HepG2 (cell line): Measurements from ENCODE around the gene PPP1R27. TPM values are rescaled to one million over a fixed set of nuclear protein-coding genes. Genes with fewer than 3 reads are reported as not detected.

Source experiments
- HNRNPK ChIP-seq: fragments of 200-400 bp; formaldehyde crosslinking; IDR thresholded peaks from 2 replicates; pipeline ENCODE4 v1.6.1; 2018; ENCODE audit warnings: low read length, low read depth, moderate library complexity, mild to moderate bottlenecking; ENCODE audit not compliant: poor library complexity, severe bottlenecking
- MED8 ChIP-seq: sonication (generic); formaldehyde crosslinking; IDR thresholded peaks from 2 replicates; pipeline ENCODE4 v1.8.1; 2023; ENCODE audit warnings: mild to moderate bottlenecking, missing genetic modification reagents; ENCODE audit not compliant: insufficient replicate concordance
- PAF1 ChIP-seq: IDR thresholded peaks from 2 replicates; pipeline ENCODE4 v1.6.1; 2016; ENCODE audit warnings: missing genetic modification reagents, missing compliant biosample characterization
- PHF21A ChIP-seq: sonication (generic); formaldehyde crosslinking; IDR thresholded peaks from 2 replicates; pipeline ENCODE4 v1.5.0; 2020; ENCODE audit warnings: mild to moderate bottlenecking, missing genetic modification reagents
- SOX5 ChIP-seq: IDR thresholded peaks from 2 replicates; pipeline ENCODE4 v1.6.1; 2016; ENCODE audit warnings: borderline replicate concordance
- TMF1 ChIP-seq: sonication (generic); formaldehyde crosslinking; IDR thresholded peaks from 2 replicates; pipeline ENCODE4 v1.8.1; 2022; ENCODE audit warnings: low read depth, missing genetic modification reagents
- ZFP37 ChIP-seq: sonication (generic); formaldehyde crosslinking; IDR thresholded peaks from 2 replicates; pipeline ENCODE4 v1.4.0; 2020; ENCODE audit warnings: missing genetic modification reagents, borderline replicate concordance
- ZFX ChIP-seq: sonication (generic); formaldehyde crosslinking; IDR thresholded peaks from 2 replicates; pipeline ENCODE4 v1.4.0; 2020; ENCODE audit warnings: mild to moderate bottlenecking, low read depth, missing genetic modification reagents, moderate library complexity
- ZNF382 ChIP-seq: sonication (generic); formaldehyde crosslinking; IDR thresholded peaks from 2 replicates; pipeline ENCODE4 v1.5.0; 2020; ENCODE audit warnings: missing genetic modification reagents, mild to moderate bottlenecking, borderline replicate concordance
- ZNF501 ChIP-seq: sonication (generic); formaldehyde crosslinking; IDR thresholded peaks from 2 replicates; pipeline ENCODE4 v1.5.1; 2020; ENCODE audit warnings: mild to moderate bottlenecking, moderate library complexity, missing genetic modification reagents
- ZNF639 ChIP-seq: conservative IDR thresholded peaks from 2 replicates; pipeline ENCODE4 v1.6.1; 2018; ENCODE audit warnings: missing genetic modification reagents
- ZNF670 ChIP-seq: sonication (generic); formaldehyde crosslinking; IDR thresholded peaks from 2 replicates; pipeline ENCODE4 v1.8.0; 2022; ENCODE audit warnings: mild to moderate bottlenecking, missing genetic modification reagents, borderline replicate concordance
- ZNF841 ChIP-seq: sonication (generic); formaldehyde crosslinking; IDR thresholded peaks from 2 replicates; pipeline ENCODE4 v1.8.1; 2023; ENCODE audit warnings: missing genetic modification reagents, borderline replicate concordance
- ZSCAN9 ChIP-seq: IDR thresholded peaks from 2 replicates; pipeline ENCODE4 v1.6.1; 2016; ENCODE audit warnings: borderline replicate concordance
- polyA plus RNA-seq, 8 experiments: library from polyadenylated mRNA; depleted of rRNA in 3 of 8; stranded (reverse) in 7 of 8; unstranded in 1 of 8; fragments of >200 nt; fragmentation: Illumina TruSeq in 4 of 8; extraction: Trizol in 4 of 8; gene quantifications; 2 replicates each; pipeline versions ENCODE4 v1.2.1 to v1.2.3, GENCODE V29; 2011 to 2016; ENCODE audit warnings: low read depth in 4 of 8, missing spikeins in 1 of 8, mixed read lengths in 1 of 8; ENCODE audit not compliant: insufficient read depth in 1 of 8
- total RNA-seq, 5 experiments: library from RNA; depleted of rRNA; stranded (reverse); fragments of >200 nt; fragmentation: Illumina TruSeq; extraction: Trizol; gene quantifications; 2 replicates each; pipeline ENCODE4 v1.2.3, GENCODE V29; 2016; ENCODE audit warnings: low read depth in 1 of 5
- TF ChIP-seq, protein P1 (sequence below): sonication (generic); formaldehyde crosslinking; IDR thresholded peaks from 2 replicates; pipeline ENCODE4 v1.4.0; 2020; ENCODE audit warnings: missing genetic modification reagents
- TF ChIP-seq, protein P2 (sequence below): sonication (generic); formaldehyde crosslinking; IDR thresholded peaks from 2 replicates; pipeline ENCODE4 v1.8.1; 2023; ENCODE audit warnings: missing genetic modification reagents, inconsistent platforms, borderline replicate concordance
- TF ChIP-seq, protein P3 (sequence below): sonication (generic); formaldehyde crosslinking; IDR thresholded peaks from 2 replicates; pipeline ENCODE4 v1.8.1; 2023; ENCODE audit warnings: mild to moderate bottlenecking, moderate library complexity, missing genetic modification reagents

PPP1R27 gene
- total and polyA plus RNA-seq, 2 of the 13 experiments (the other 11 are each of a cell fraction or from before 2014, with no cell fraction given) = 0.17 to 1.00 TPM

DNA sequence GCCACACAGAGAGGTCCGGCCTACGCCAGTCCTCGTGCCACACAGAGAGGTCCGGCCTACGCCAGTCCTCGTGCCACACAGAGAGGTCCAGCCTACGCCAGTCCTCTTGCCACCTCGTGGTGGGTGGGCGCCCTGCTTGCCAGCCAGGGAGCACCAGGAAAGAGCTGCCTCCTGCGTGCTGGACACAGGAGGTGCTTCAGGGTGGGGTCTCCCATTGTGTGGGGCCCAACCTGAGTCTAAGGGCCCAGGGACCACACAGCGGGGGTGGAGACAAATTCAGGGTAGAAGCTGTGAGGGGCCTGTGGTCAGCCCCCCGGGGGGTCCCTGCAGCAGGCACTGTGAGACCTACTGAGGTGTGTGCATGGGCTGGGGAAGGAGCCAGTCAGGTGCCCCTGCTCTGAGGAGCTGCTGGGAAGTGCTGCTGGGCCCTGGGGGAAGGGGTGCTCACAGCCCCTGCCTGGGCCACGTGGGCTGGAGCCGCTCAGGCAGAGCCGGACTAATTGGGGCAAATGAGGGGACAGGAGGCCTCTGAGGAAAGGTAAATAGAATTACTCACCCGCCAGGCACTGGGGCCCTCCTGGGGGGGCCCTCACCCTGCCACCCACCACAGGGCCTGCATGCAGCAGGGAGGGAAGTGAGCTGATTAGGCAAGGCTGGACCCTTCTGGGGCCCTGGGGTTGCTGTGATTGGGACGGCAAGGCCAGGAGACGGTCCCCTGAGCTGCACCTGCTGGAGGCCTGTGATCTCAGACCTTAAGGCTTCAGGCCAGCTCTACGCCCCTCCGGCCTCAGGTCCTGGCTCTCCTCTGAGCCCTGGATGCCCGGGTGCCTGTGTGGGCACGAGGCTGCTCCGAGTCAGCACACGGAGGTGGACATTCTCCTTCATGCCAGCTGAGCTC lies 19.9 kb downstream of the PPP1R27 start (continued):
- TF ChIP-seq, protein P1, sequence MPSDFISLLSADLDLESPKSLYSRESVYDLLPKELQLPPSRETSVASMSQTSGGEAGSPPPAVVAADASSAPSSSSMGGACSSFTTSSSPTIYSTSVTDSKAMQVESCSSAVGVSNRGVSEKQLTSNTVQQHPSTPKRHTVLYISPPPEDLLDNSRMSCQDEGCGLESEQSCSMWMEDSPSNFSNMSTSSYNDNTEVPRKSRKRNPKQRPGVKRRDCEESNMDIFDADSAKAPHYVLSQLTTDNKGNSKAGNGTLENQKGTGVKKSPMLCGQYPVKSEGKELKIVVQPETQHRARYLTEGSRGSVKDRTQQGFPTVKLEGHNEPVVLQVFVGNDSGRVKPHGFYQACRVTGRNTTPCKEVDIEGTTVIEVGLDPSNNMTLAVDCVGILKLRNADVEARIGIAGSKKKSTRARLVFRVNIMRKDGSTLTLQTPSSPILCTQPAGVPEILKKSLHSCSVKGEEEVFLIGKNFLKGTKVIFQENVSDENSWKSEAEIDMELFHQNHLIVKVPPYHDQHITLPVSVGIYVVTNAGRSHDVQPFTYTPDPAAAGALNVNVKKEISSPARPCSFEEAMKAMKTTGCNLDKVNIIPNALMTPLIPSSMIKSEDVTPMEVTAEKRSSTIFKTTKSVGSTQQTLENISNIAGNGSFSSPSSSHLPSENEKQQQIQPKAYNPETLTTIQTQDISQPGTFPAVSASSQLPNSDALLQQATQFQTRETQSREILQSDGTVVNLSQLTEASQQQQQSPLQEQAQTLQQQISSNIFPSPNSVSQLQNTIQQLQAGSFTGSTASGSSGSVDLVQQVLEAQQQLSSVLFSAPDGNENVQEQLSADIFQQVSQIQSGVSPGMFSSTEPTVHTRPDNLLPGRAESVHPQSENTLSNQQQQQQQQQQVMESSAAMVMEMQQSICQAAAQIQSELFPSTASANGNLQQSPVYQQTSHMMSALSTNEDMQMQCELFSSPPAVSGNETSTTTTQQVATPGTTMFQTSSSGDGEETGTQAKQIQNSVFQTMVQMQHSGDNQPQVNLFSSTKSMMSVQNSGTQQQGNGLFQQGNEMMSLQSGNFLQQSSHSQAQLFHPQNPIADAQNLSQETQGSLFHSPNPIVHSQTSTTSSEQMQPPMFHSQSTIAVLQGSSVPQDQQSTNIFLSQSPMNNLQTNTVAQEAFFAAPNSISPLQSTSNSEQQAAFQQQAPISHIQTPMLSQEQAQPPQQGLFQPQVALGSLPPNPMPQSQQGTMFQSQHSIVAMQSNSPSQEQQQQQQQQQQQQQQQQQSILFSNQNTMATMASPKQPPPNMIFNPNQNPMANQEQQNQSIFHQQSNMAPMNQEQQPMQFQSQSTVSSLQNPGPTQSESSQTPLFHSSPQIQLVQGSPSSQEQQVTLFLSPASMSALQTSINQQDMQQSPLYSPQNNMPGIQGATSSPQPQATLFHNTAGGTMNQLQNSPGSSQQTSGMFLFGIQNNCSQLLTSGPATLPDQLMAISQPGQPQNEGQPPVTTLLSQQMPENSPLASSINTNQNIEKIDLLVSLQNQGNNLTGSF (CRISPR knock-in tag) = no peak
- no peak for TF ChIP-seq ZNF841 (CRISPR knock-in tag)
- no peak for TF ChIP-seq ZNF501
- no peak for TF ChIP-seq PAF1 (CRISPR knock-in tag)
- no peak for TF ChIP-seq ZNF382 (CRISPR knock-in tag)
- TF ChIP-seq, protein P2, sequence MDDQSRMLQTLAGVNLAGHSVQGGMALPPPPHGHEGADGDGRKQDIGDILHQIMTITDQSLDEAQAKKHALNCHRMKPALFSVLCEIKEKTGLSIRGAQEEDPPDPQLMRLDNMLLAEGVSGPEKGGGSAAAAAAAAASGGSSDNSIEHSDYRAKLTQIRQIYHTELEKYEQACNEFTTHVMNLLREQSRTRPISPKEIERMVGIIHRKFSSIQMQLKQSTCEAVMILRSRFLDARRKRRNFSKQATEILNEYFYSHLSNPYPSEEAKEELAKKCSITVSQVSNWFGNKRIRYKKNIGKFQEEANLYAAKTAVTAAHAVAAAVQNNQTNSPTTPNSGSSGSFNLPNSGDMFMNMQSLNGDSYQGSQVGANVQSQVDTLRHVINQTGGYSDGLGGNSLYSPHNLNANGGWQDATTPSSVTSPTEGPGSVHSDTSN (CRISPR knock-in tag) = no peak
- no peak for TF ChIP-seq MED8 (CRISPR knock-in tag)
- TF ChIP-seq HNRNPK = no peak
- no peak; the same call in 1 of the 2 replicates for TF ChIP-seq ZFP37 (CRISPR knock-in tag)
- no peak for TF ChIP-seq ZNF639 (CRISPR knock-in tag)
- peak; percentile 80 for TF ChIP-seq PHF21A (CRISPR knock-in tag)
- peak; percentile 58 for TF ChIP-seq ZFX
- TF ChIP-seq ZSCAN9 = 0 out of 2 replicates have a peak, but pooled peaks have one; percentile 73
- no peak for TF ChIP-seq TMF1 (CRISPR knock-in tag)
- no peak for TF ChIP-seq ZNF670 (CRISPR knock-in tag)
- TF ChIP-seq SOX5 (CRISPR knock-in tag) = peak; percentile 33; the same call in 1 of the 2 replicates
- TF ChIP-seq, protein P3, sequence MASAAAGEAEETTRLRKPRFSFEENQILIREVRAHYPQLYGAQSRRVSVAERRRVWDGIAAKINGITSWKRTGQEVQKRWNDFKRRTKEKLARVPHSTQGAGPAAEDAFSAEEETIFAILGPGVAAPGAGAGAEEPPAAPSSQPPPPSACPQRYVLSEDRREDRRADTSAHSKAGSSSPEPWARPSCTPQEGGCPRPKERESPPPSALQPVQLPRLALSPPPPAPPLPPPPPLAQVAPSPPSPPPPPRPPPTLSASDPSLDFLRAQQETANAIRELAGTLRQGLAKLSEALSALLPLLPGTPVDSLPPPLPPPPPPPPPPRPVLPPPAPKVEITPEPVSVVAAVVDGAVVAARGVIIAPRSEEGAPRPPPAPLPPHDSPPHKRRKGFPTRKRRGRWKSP (CRISPR knock-in tag) = peak; percentile 68; the same call in 1 of the 2 replicates
